Endodermal cell (in vitro differentiated cells): ENCODE data around the gene PRKD2. TPM values are rescaled to one million over a fixed set of nuclear protein-coding genes. Genes with fewer than 3 reads are reported as not detected.

ENCODE experiments used
- DNase-seq: peaks from one replicate; pipeline ENCODE4 v3.0.0-alpha.2; 2017
- H3K27ac ChIP-seq: 2 replicates; pipeline ENCODE4 v1.5.1; 2013; ENCODE audit warnings: mild to moderate bottlenecking, low read depth, low read length, moderate library complexity
- H3K27me3 ChIP-seq: 2 replicates; pipeline ENCODE4 v1.6.1; 2013; ENCODE audit warnings: mild to moderate bottlenecking, low read length, moderate library complexity; ENCODE audit not compliant: insufficient read depth, control insufficient read depth, poor library complexity, severe bottlenecking
- H3K36me3 ChIP-seq: 2 replicates; pipeline ENCODE4 v1.7.0; 2013; ENCODE audit warnings: mild to moderate bottlenecking, low read length, moderate library complexity; ENCODE audit not compliant: control insufficient read depth, insufficient read depth
- H3K4me1 ChIP-seq: one replicate; pipeline ENCODE4 v1.7.0; 2013; ENCODE audit warnings: low read length; ENCODE audit not compliant: control insufficient read depth, insufficient read depth
- H3K4me3 ChIP-seq: 2 replicates; pipeline ENCODE4 v1.5.1; 2013; ENCODE audit warnings: mild to moderate bottlenecking, low read length, moderate library complexity
- H3K9ac ChIP-seq: 2 replicates; pipeline ENCODE4 v1.6.1; 2013; ENCODE audit warnings: mild to moderate bottlenecking, low read length, moderate library complexity; ENCODE audit not compliant: poor library complexity, severe bottlenecking; ENCODE audit errors: extremely low read depth
- H3K9me3 ChIP-seq: 2 replicates; pipeline ENCODE4 v1.6.1; 2013; ENCODE audit warnings: mild to moderate bottlenecking, low read length, moderate library complexity; ENCODE audit not compliant: control insufficient read depth
- H3K27ac Mint-ChIP-seq: 2 replicates; pipeline ENCODE4 v1.8.0; 2020; ENCODE audit warnings: mixed read lengths
- H3K27me3 Mint-ChIP-seq: 2 replicates; pipeline ENCODE4 v1.8.0; 2021; ENCODE audit warnings: mild to moderate bottlenecking, mixed read lengths; ENCODE audit not compliant: insufficient read depth
- H3K36me3 Mint-ChIP-seq: 2 replicates; pipeline ENCODE4 v1.8.0; 2020; ENCODE audit warnings: low read depth, mixed read lengths
- H3K4me1 Mint-ChIP-seq: 2 replicates; pipeline ENCODE4 v1.8.0; 2020; ENCODE audit warnings: mixed read lengths
- H3K4me3 Mint-ChIP-seq: 2 replicates; pipeline ENCODE4 v1.8.0; 2020; ENCODE audit warnings: mild to moderate bottlenecking, moderate library complexity, mixed read lengths
- H3K9me3 Mint-ChIP-seq: 2 replicates; pipeline ENCODE4 v1.8.0; 2020; ENCODE audit warnings: mild to moderate bottlenecking, mixed read lengths
- CTCF ChIP-seq: fragments of 200-600 bp; sonication (generic); conservative IDR thresholded peaks from 2 replicates; pipeline ENCODE4 v1.5.0; 2021; ENCODE audit warnings: antibody characterized with exemption, mild to moderate bottlenecking
- WGBS, 2 experiments: methylation state at CpG; one replicate each; pipeline versions ENCODE4 v1.1.5 to v1.1.7; 2013; ENCODE audit warnings: missing lambda C conversion rate in 2 of 2, mixed read lengths in 1 of 2; ENCODE audit not compliant: insufficient coverage in 1 of 2, insufficient read length in 1 of 2; 5-methylcytosine and 5-hydroxymethylcytosine counted together
- total RNA-seq, 2 donors: library from RNA; stranded (reverse); fragmentation: NEBNext Ultra II Directional in 1 of 2; extraction: Animal tissue kit (Norgen Biotek cat#: 25700) in 1 of 2; gene quantifications; 2 replicates in 1 of 2; 3 replicates in 1 of 2; pipeline ENCODE4 v1.2.1, GENCODE V29; 2021

PRKD2 gene
- total RNA-seq, 2 donors from 2014 or later, result 80.5 to 90.8 TPM

- Histone ChIP-seq H3K36me3 (peaks cover 12% of the 10 kb centered on the region), H3K27me3 (no peaks in the 10 kb centered on the region), H3K4me1 (peaks cover 2% of the 10 kb centered on the region), H3K4me3 (peak overlapping the region; percentile 97), H3K9me3 (no peaks in the 10 kb centered on the region), H3K27ac (no peak overlapping the region), H3K9ac (no peak overlapping the region)
- Mint-ChIP-seq H3K27ac (no peak overlapping the region), H3K27me3 (no peaks in the 10 kb centered on the region), H3K4me3 (peak overlapping the region; percentile 98), H3K9me3 (peaks cover 5% of the 10 kb centered on the region), H3K4me1 (peaks cover 27% of the 10 kb centered on the region), H3K36me3 (peaks cover 33% of the 10 kb centered on the region)
- DNase-seq, result no peak
- TF ChIP-seq CTCF, result no peak
- 93 to 96% methylated on average over 9 to 10 of the region's 12 CpGs for WGBS, 2 experiments
These were observed 27.2 kb upstream of the PRKD2 start for GRCh38 chr19:46744005-46744691.

- no peak overlapping the region for H3K27ac Mint-ChIP-seq
- peaks cover 27% of the 10 kb centered on the region for H3K36me3 Mint-ChIP-seq
- H3K4me3 Mint-ChIP-seq, result no peak overlapping the region
- WGBS, 2 experiments, result 98 to 100% methylated on average over 1 to 3 of the region's 4 CpGs
- H3K4me1 Mint-ChIP-seq, result peaks cover 27% of the 10 kb centered on the region
- no peak for DNase-seq
- H3K36me3 ChIP-seq, result peaks cover 12% of the 10 kb centered on the region
- peaks cover 5% of the 10 kb centered on the region for H3K9me3 Mint-ChIP-seq
- H3K4me3 ChIP-seq, result no peak overlapping the region
- peaks cover 2% of the 10 kb centered on the region for H3K4me1 ChIP-seq
- H3K27ac ChIP-seq, result no peak overlapping the region
- no peak overlapping the region for H3K9ac ChIP-seq
- no peaks in the 10 kb centered on the region for H3K9me3 ChIP-seq
- no peaks in the 10 kb centered on the region for H3K27me3 Mint-ChIP-seq
- TF ChIP-seq CTCF, result no peak
- no peaks in the 10 kb centered on the region for H3K27me3 ChIP-seq
These were observed 26.1 kb upstream of the PRKD2 start for GRCh38 chr19:46742926-46743480.

- Histone ChIP-seq H3K27ac (no peak overlapping the region), H3K9me3 (no peaks in the 10 kb centered on the region), H3K27me3 (no peaks in the 10 kb centered on the region), H3K36me3 (peaks cover 27% of the 10 kb centered on the region), H3K9ac (no peak overlapping the region), H3K4me1 (peaks cover 2% of the 10 kb centered on the region), H3K4me3 (no peak overlapping the region)
- Mint-ChIP-seq H3K4me3 (no peak overlapping the region), H3K4me1 (peaks cover 27% of the 10 kb centered on the region), H3K36me3 (peaks cover 41% of the 10 kb centered on the region), H3K27me3 (no peaks in the 10 kb centered on the region), H3K9me3 (peaks cover 5% of the 10 kb centered on the region), H3K27ac (peak overlapping the region; percentile 17)
- WGBS, 2 experiments, result 93 to 99% methylated on average over 12 to 17 of the region's 17 CpGs
- no peak for DNase-seq
- no peak for TF ChIP-seq CTCF
These were observed 24.5 kb upstream of the PRKD2 start for GRCh38 chr19:46741447-46741846.
